H9 (cell line): Measurements from ENCODE around the gene CREG2. TPM values are rescaled to one million over a fixed set of nuclear protein-coding genes. Genes with fewer than 3 reads are reported as not detected.

ENCODE experiments used
- DNase-seq: peaks from one replicate; pipeline ENCODE4 v3.0.0-alpha.2; 2017
- H2AFZ ChIP-seq: one replicate; pipeline ENCODE4 v1.6.1; 2013; ENCODE audit warnings: mild to moderate bottlenecking, low read length, control low read depth, moderate library complexity
- H2AK5ac ChIP-seq: 2 replicates; pipeline ENCODE4 v1.6.1; 2013; ENCODE audit warnings: low read length, control low read depth, mixed read lengths; ENCODE audit not compliant: insufficient read length
- H2BK120ac ChIP-seq: one replicate; pipeline ENCODE4 v1.6.1; 2013; ENCODE audit warnings: low read depth, mild to moderate bottlenecking, low read length, control low read depth, inconsistent platforms; ENCODE audit not compliant: poor library complexity, severe bottlenecking
- H2BK12ac ChIP-seq: 2 replicates; pipeline ENCODE4 v1.6.1; 2013; ENCODE audit warnings: low read length, control low read depth, mixed read lengths, low read depth; ENCODE audit not compliant: insufficient read length
- H2BK15ac ChIP-seq: 2 replicates; pipeline ENCODE4 v1.6.1; 2013; ENCODE audit warnings: low read depth, low read length, control low read depth
- H2BK20ac ChIP-seq: one replicate; pipeline ENCODE4 v1.6.1; 2013; ENCODE audit warnings: low read depth, mild to moderate bottlenecking, low read length, control low read depth, inconsistent platforms; ENCODE audit not compliant: poor library complexity, severe bottlenecking
- H2BK5ac ChIP-seq: 2 replicates; pipeline ENCODE4 v1.6.1; 2013; ENCODE audit warnings: low read length, control low read depth, mixed read lengths; ENCODE audit not compliant: insufficient read length
- H3K14ac ChIP-seq: 2 replicates; pipeline ENCODE4 v1.6.1; 2013; ENCODE audit warnings: low read length, control low read depth; ENCODE audit not compliant: insufficient read depth
- H3K18ac ChIP-seq: 2 replicates; pipeline ENCODE4 v1.6.1; 2013; ENCODE audit warnings: low read depth, mild to moderate bottlenecking, mixed read lengths, low read length, control low read depth; ENCODE audit not compliant: insufficient read length
- H3K23ac ChIP-seq: 2 replicates; pipeline ENCODE4 v1.6.1; 2013; ENCODE audit warnings: low read length, control low read depth, mixed read lengths, low read depth; ENCODE audit not compliant: insufficient read length
- H3K23me2 ChIP-seq: 2 replicates; pipeline ENCODE4 v1.6.1; 2013; ENCODE audit warnings: low read depth, mild to moderate bottlenecking, mixed read lengths, low read length, control low read depth; ENCODE audit not compliant: insufficient read length, poor library complexity, severe bottlenecking
- H3K27ac ChIP-seq: 2 replicates; pipeline ENCODE4 v1.5.1; 2013; ENCODE audit warnings: low read length, control low read depth, mixed read lengths, low read depth; ENCODE audit not compliant: insufficient read length
- H3K27me3 ChIP-seq: 2 replicates; pipeline ENCODE4 v1.6.1; 2013; ENCODE audit warnings: low read length, control low read depth, inconsistent platforms; ENCODE audit not compliant: insufficient read depth
- H3K4ac ChIP-seq: 2 replicates; pipeline ENCODE4 v1.6.1; 2013; ENCODE audit warnings: low read depth, mild to moderate bottlenecking, control low read depth, inconsistent platforms, low read length, moderate library complexity
- H3K4me1 ChIP-seq: 2 replicates; pipeline ENCODE4 v1.6.1; 2013; ENCODE audit warnings: low read length, control low read depth, inconsistent platforms; ENCODE audit not compliant: insufficient read depth
- H3K4me2 ChIP-seq: 2 replicates; pipeline ENCODE4 v1.6.1; 2013; ENCODE audit warnings: low read length, control low read depth, mixed read lengths; ENCODE audit not compliant: insufficient read length, insufficient read depth
- H3K56ac ChIP-seq: 2 replicates; pipeline ENCODE4 v1.6.1; 2013; ENCODE audit warnings: low read depth, mild to moderate bottlenecking, mixed read lengths, low read length, control low read depth; ENCODE audit not compliant: insufficient read length
- H3K79me1 ChIP-seq: 2 replicates; pipeline ENCODE4 v1.6.1; 2013; ENCODE audit warnings: low read depth, mild to moderate bottlenecking, moderate library complexity, low read length, control low read depth, inconsistent platforms; ENCODE audit not compliant: insufficient read depth, poor library complexity, severe bottlenecking
- H3K79me2 ChIP-seq: 2 replicates; pipeline ENCODE4 v1.6.1; 2013; ENCODE audit warnings: low read length, control low read depth, inconsistent platforms; ENCODE audit not compliant: insufficient read depth
- H3K9ac ChIP-seq: 2 replicates; pipeline ENCODE4 v1.6.1; 2013; ENCODE audit warnings: low read length, control low read depth, mixed read lengths; ENCODE audit not compliant: insufficient read length; ENCODE audit errors: extremely low read depth
- H3K9me3 ChIP-seq: one replicate; pipeline ENCODE4 v1.6.1; 2013; ENCODE audit warnings: low read depth, low read length, inconsistent platforms; ENCODE audit not compliant: control insufficient read depth
- H3T11ph ChIP-seq: one replicate; pipeline ENCODE4 v1.6.1; 2013; ENCODE audit warnings: mild to moderate bottlenecking, low read length, control low read depth, inconsistent platforms
- H4K20me1 ChIP-seq: one replicate; pipeline ENCODE4 v1.6.1; 2013; ENCODE audit not compliant: control insufficient read depth, insufficient read length, insufficient read depth
- H4K5ac ChIP-seq: 2 replicates; pipeline ENCODE4 v1.6.1; 2013; ENCODE audit warnings: low read depth, mild to moderate bottlenecking, mixed read lengths, low read length, control low read depth; ENCODE audit not compliant: insufficient read length
- H4K8ac ChIP-seq: replicated peaks from 2 replicates; pipeline ENCODE4 v1.6.1; 2013; ENCODE audit warnings: low read length, control low read depth, mixed read lengths, low read depth; ENCODE audit not compliant: insufficient read length
- H4K91ac ChIP-seq: 2 replicates; pipeline ENCODE4 v1.6.1; 2013; ENCODE audit warnings: low read depth, mild to moderate bottlenecking, moderate library complexity, mixed read lengths, low read length, control low read depth; ENCODE audit not compliant: insufficient read length
- H3K27ac Mint-ChIP-seq, 3 experiments: 2 replicates in 2 of 3; 3 replicates in 1 of 3; pipeline ENCODE4 v1.8.0; 2020 to 2021; ENCODE audit warnings: mixed read lengths in 3 of 3, mild to moderate bottlenecking in 1 of 3, moderate library complexity in 1 of 3
- H3K27me3 Mint-ChIP-seq: 2 replicates; pipeline ENCODE4 v1.8.0; 2021; ENCODE audit warnings: low read depth, mild to moderate bottlenecking, moderate library complexity, mixed read lengths
- H3K36me3 Mint-ChIP-seq, 3 experiments: 2 replicates in 2 of 3; 3 replicates in 1 of 3; pipeline ENCODE4 v1.8.0; 2020 to 2021; ENCODE audit warnings: low read depth in 3 of 3, mixed read lengths in 3 of 3; ENCODE audit not compliant: insufficient read depth in 1 of 3
- H3K4me1 Mint-ChIP-seq, 2 experiments: 2 replicates each; pipeline ENCODE4 v1.8.0; 2020; ENCODE audit warnings: mixed read lengths in 2 of 2
- H3K4me3 Mint-ChIP-seq, 2 experiments: 2 replicates in 1 of 2; 3 replicates in 1 of 2; pipeline ENCODE4 v1.8.0; 2020 to 2021; ENCODE audit warnings: mild to moderate bottlenecking in 2 of 2, mixed read lengths in 2 of 2, moderate library complexity in 1 of 2
- H3K9me3 Mint-ChIP-seq, 2 experiments: 2 replicates in 1 of 2; 3 replicates in 1 of 2; pipeline ENCODE4 v1.8.0; 2020; ENCODE audit warnings: mild to moderate bottlenecking in 2 of 2, mixed read lengths in 2 of 2, moderate library complexity in 1 of 2
- WGBS: extraction: QIAGEN DNeasy Blood & Tissue Kit; methylation state at CpG from one replicate; pipeline ENCODE4 v1.1.7; 2013; ENCODE audit warnings: missing lambda C conversion rate, low lambda C conversion rate, mixed read lengths; ENCODE audit not compliant: insufficient read length; ENCODE audit errors: extremely low coverage; 5-methylcytosine and 5-hydroxymethylcytosine counted together
- total RNA-seq: library from RNA; stranded (reverse); gene quantifications from 2 replicates; pipeline ENCODE4 v1.2.1, GENCODE V29; 2021
- TF ChIP-seq, protein P1 (sequence below): fragments of 200-600 bp; sonication (generic); conservative IDR thresholded peaks from 3 replicates; pipeline ENCODE4 v1.8.0; 2021; ENCODE audit warnings: antibody characterized with exemption, mild to moderate bottlenecking

Gene CREG2
- total RNA-seq, 1 experiment from 2014 or later = 0.77 TPM

DNA sequence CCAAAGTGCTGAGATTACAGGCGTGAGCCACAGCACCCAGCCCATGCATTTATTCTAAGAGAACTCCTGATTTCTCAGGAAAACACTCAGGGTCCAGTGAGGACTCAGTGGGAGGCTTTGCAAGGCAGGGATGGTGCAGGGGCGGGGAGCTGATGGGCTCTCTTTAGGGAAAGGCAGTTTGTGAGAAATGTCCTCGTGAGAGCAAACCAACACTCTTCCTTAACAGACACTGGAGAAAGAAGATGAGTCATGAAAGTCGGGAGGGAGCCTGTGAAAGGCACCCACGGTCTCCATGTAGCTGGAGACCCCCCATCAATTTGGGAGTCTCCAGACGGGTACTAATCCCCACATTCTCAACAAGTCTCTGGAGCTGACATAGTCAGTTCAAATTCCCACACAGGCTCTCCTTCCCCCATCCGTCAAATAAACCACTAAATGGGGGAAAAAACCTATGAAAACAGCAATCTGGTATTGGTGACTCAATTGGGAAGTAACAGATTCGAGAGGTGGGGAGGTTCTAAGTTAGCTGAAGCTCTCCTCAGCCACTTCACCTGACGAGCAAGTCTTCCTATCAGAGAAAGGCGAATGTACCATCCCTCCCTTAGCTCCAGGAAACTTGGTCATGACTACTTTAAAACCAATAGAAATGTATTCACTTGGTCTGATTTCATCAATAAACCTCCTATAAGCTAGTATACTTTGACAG lies 11.0 kb upstream of the CREG2 start:
- H4K91ac ChIP-seq = no peak overlapping the region
- no peak overlapping the region for H3T11ph ChIP-seq
- H3K9ac ChIP-seq = no peak overlapping the region
- no CpG with 5 or more reads among the region's 10 CpGs for WGBS
- H3K18ac ChIP-seq = no peak overlapping the region
- TF ChIP-seq, protein P1, sequence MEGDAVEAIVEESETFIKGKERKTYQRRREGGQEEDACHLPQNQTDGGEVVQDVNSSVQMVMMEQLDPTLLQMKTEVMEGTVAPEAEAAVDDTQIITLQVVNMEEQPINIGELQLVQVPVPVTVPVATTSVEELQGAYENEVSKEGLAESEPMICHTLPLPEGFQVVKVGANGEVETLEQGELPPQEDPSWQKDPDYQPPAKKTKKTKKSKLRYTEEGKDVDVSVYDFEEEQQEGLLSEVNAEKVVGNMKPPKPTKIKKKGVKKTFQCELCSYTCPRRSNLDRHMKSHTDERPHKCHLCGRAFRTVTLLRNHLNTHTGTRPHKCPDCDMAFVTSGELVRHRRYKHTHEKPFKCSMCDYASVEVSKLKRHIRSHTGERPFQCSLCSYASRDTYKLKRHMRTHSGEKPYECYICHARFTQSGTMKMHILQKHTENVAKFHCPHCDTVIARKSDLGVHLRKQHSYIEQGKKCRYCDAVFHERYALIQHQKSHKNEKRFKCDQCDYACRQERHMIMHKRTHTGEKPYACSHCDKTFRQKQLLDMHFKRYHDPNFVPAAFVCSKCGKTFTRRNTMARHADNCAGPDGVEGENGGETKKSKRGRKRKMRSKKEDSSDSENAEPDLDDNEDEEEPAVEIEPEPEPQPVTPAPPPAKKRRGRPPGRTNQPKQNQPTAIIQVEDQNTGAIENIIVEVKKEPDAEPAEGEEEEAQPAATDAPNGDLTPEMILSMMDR = no peak
- H3K27me3 ChIP-seq = no peaks in the 10 kb centered on the region; the same call in 1 of the 2 replicates
- H3K4ac ChIP-seq = no peak overlapping the region
- H3K4me1 ChIP-seq = no peaks in the 10 kb centered on the region; the same call in 1 of the 2 replicates
- H3K79me1 ChIP-seq = no peaks in the 10 kb centered on the region
- no peak overlapping the region for H2BK15ac ChIP-seq
- H3K4me1 Mint-ChIP-seq = peaks cover 18 to 19% of the 10 kb centered on the region in 2 experiments
- H3K27ac ChIP-seq = no peak overlapping the region
- no peaks in the 10 kb centered on the region for H3K9me3 Mint-ChIP-seq
- no peaks in the 10 kb centered on the region for H3K36me3 Mint-ChIP-seq
- H3K27ac Mint-ChIP-seq = no peak overlapping the region
- H3K9me3 ChIP-seq = no peaks in the 10 kb centered on the region
- H4K20me1 ChIP-seq = no peaks in the 10 kb centered on the region
- no peak overlapping the region for H2BK5ac ChIP-seq
- H3K23me2 ChIP-seq = no peaks in the 10 kb centered on the region
- no peak overlapping the region for H3K23ac ChIP-seq
- H4K8ac ChIP-seq = no peak overlapping the region
- H2BK20ac ChIP-seq = no peak overlapping the region
- H3K14ac ChIP-seq = no peak overlapping the region
- no peak overlapping the region for H2BK120ac ChIP-seq
- H2AFZ ChIP-seq = no peak overlapping the region
- no peaks in the 10 kb centered on the region; the same call in 1 of the 2 replicates for H3K27me3 Mint-ChIP-seq
- no peak overlapping the region for H2AK5ac ChIP-seq
- DNase-seq = no peak
- no peak overlapping the region for H3K4me3 Mint-ChIP-seq
- H3K79me2 ChIP-seq = no peaks in the 10 kb centered on the region
- no peak overlapping the region for H3K56ac ChIP-seq
- no peak overlapping the region for H4K5ac ChIP-seq
- H3K4me2 ChIP-seq = no peak overlapping the region
- no peak overlapping the region for H2BK12ac ChIP-seq
